Panc1 (cell line): Measurements from ENCODE around the gene MYF6. TPM values are rescaled to one million over a fixed set of nuclear protein-coding genes. Genes with fewer than 3 reads are reported as not detected.

Experiments
- ATAC-seq: fragments of 200-7000 bp; cut with Tn5 transposase; 2 replicates; pipeline ENCODE4 v1.9.1; 2020; ENCODE audit warnings: mild to moderate bottlenecking, moderate library complexity
- BruUV-seq: library from RNA; stranded (reverse); fragments of 400-500 nt; replicated peaks from 2 replicates; lab custom pipeline; 2021; lab: Mats Ljungman, UMichigan
- CTCF ChIA-PET: fragments of 300-600 bp; sonication (Branson Sonifier 250); formaldehyde crosslinking; loops from one replicate; lab custom pipeline; 2022; ENCODE audit warnings: antibody characterized with exemption; lab: Charles Lee
- POLR2A ChIA-PET: fragments of 300-600 bp; sonication (Branson Sonifier 250); formaldehyde crosslinking; loops from one replicate; lab custom pipeline; 2022; ENCODE audit warnings: antibody characterized with exemption; lab: Charles Lee
- DNase-seq: peaks from one replicate; pipeline ENCODE4 v3.0.0-alpha.2; 2010; ENCODE audit warnings: low read depth, low spot score
- H3K27ac ChIP-seq: 2 replicates; pipeline ENCODE4 v1.5.1; 2011; ENCODE audit warnings: mild to moderate bottlenecking, low read length, inconsistent platforms
- H3K27me3 ChIP-seq: fragments of 200-500 bp; sonication (Bioruptor generic); 2 replicates; pipeline ENCODE4 v1.6.0; 2014; ENCODE audit warnings: low read length, inconsistent platforms; ENCODE audit not compliant: control insufficient read depth, insufficient read depth
- H3K36me3 ChIP-seq: fragments of 200-500 bp; sonication (Bioruptor generic); 2 replicates; pipeline ENCODE4 v1.5.1; 2014; ENCODE audit warnings: inconsistent platforms, mild to moderate bottlenecking, low read length, moderate library complexity; ENCODE audit not compliant: control insufficient read depth, insufficient read depth
- H3K4me1 ChIP-seq: 2 replicates; pipeline ENCODE4 v1.5.1; 2011; ENCODE audit warnings: inconsistent platforms, mild to moderate bottlenecking, low read length, moderate library complexity; ENCODE audit not compliant: control insufficient read depth, insufficient read depth
- H3K4me3 ChIP-seq, 2 experiments: 2 replicates each; pipeline ENCODE4 v1.5.1; 2011 to 2012; ENCODE audit warnings: low read depth in 2 of 2, low read length in 2 of 2, mild to moderate bottlenecking in 2 of 2, inconsistent platforms in 1 of 2, moderate library complexity in 1 of 2
- H3K9me3 ChIP-seq: fragments of 200-500 bp; sonication (Bioruptor generic); 2 replicates; pipeline ENCODE4 v1.5.1; 2014; ENCODE audit warnings: low read depth, mild to moderate bottlenecking, inconsistent platforms, low read length, moderate library complexity; ENCODE audit not compliant: control insufficient read depth, insufficient read depth
- POLR2AphosphoS5 ChIP-seq: IDR thresholded peaks from 2 replicates; pipeline ENCODE4 v1.6.1; 2012; ENCODE audit warnings: mild to moderate bottlenecking, low read depth, low read length, moderate library complexity
- SIN3A ChIP-seq: IDR thresholded peaks from 2 replicates; pipeline ENCODE4 v1.6.1; 2012; ENCODE audit warnings: low read depth, mild to moderate bottlenecking, low read length, moderate library complexity, borderline replicate concordance; ENCODE audit not compliant: insufficient read depth
- TCF7L2 ChIP-seq: IDR thresholded peaks from 2 replicates; pipeline ENCODE4 v1.6.1; 2011; ENCODE audit warnings: mild to moderate bottlenecking, low read depth, low read length, inconsistent platforms
- in situ Hi-C: cut with HindIII; loops from 2 replicates; pipeline ENCODE4 v1.10.0; 2016; ENCODE audit warnings: low sequenced_read_pairs, low pct_unique_long_range_greater_than_20kb
- intact Hi-C: fragments of 100-400 bp; cut with micrococcal nuclease; formaldehyde crosslinking; loops from one replicate; pipeline ENCODE4 v1.10.0; 2022; ENCODE audit not compliant: unreplicated experiment
- total RNA-seq: library from RNA; stranded (reverse); gene quantifications from one replicate; pipeline ENCODE4 v1.2.1, GENCODE V29; 2021; ENCODE audit not compliant: unreplicated experiment
- TF ChIP-seq, protein P1 (sequence below): fragments of 450-650 bp; IDR thresholded peaks from 2 replicates; pipeline ENCODE4 v1.5.1; 2017; ENCODE audit warnings: mild to moderate bottlenecking
- TF ChIP-seq, protein P2 (sequence below), 2 experiments: IDR thresholded peaks; 2 replicates each; pipeline ENCODE4 v1.6.1; 2011 to 2012; ENCODE audit warnings: low read depth in 2 of 2, control low read depth in 1 of 2, low read length in 1 of 2, mild to moderate bottlenecking in 1 of 2, moderate library complexity in 1 of 2; ENCODE audit not compliant: insufficient read depth in 1 of 2

MYF6 gene
- total RNA-seq, 1 experiment from 2014 or later, result not detected

DNA sequence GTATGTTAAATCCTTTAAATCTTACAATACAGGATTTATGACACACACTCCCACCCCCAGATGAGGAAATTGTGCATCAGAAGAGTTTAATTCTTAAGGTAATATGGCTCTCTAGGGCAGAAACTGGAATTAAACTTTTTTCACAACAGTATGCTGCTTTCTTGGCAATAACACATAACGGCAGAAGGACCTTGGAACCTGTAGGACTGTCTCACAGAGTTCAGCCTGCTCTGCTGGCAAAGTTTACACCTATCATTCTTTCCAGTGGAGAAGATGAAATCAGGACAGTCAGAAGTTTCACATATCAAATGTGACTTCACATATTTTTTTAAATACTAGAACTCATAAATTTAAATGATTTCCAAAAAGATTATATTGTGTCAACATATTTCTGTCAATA lies 30.6 kb upstream of the MYF6 start:
- no TSS peak for BruUV-seq
- H3K27me3 ChIP-seq, result no peaks in the 10 kb centered on the region
- no peak overlapping the region for H3K4me3 ChIP-seq
- no peaks in the 10 kb centered on the region for H3K4me1 ChIP-seq
- DNase-seq (no peak), ATAC-seq (no peak)
- intact Hi-C loops, result no loop called here
- in situ Hi-C loops, result no loop called here
- H3K36me3 ChIP-seq, result no peaks in the 10 kb centered on the region
- H3K27ac ChIP-seq, result no peak overlapping the region
- ChIA-PET CTCF (no interaction called here), POLR2A (no interaction called here)
- TF ChIP-seq, protein P1, sequence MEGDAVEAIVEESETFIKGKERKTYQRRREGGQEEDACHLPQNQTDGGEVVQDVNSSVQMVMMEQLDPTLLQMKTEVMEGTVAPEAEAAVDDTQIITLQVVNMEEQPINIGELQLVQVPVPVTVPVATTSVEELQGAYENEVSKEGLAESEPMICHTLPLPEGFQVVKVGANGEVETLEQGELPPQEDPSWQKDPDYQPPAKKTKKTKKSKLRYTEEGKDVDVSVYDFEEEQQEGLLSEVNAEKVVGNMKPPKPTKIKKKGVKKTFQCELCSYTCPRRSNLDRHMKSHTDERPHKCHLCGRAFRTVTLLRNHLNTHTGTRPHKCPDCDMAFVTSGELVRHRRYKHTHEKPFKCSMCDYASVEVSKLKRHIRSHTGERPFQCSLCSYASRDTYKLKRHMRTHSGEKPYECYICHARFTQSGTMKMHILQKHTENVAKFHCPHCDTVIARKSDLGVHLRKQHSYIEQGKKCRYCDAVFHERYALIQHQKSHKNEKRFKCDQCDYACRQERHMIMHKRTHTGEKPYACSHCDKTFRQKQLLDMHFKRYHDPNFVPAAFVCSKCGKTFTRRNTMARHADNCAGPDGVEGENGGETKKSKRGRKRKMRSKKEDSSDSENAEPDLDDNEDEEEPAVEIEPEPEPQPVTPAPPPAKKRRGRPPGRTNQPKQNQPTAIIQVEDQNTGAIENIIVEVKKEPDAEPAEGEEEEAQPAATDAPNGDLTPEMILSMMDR, result no peak
- TF ChIP-seq SIN3A (no peak), POLR2AphosphoS5 (no peak), TCF7L2 (no peak)
- TF ChIP-seq, protein P2, sequence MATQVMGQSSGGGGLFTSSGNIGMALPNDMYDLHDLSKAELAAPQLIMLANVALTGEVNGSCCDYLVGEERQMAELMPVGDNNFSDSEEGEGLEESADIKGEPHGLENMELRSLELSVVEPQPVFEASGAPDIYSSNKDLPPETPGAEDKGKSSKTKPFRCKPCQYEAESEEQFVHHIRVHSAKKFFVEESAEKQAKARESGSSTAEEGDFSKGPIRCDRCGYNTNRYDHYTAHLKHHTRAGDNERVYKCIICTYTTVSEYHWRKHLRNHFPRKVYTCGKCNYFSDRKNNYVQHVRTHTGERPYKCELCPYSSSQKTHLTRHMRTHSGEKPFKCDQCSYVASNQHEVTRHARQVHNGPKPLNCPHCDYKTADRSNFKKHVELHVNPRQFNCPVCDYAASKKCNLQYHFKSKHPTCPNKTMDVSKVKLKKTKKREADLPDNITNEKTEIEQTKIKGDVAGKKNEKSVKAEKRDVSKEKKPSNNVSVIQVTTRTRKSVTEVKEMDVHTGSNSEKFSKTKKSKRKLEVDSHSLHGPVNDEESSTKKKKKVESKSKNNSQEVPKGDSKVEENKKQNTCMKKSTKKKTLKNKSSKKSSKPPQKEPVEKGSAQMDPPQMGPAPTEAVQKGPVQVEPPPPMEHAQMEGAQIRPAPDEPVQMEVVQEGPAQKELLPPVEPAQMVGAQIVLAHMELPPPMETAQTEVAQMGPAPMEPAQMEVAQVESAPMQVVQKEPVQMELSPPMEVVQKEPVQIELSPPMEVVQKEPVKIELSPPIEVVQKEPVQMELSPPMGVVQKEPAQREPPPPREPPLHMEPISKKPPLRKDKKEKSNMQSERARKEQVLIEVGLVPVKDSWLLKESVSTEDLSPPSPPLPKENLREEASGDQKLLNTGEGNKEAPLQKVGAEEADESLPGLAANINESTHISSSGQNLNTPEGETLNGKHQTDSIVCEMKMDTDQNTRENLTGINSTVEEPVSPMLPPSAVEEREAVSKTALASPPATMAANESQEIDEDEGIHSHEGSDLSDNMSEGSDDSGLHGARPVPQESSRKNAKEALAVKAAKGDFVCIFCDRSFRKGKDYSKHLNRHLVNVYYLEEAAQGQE (IDR thresholded peaks at IDR 0.05; ENCODE audit: insufficient read depth in 1 of 2, low read depth in 2 of 2, low read length in 1 of 2), result no peak
- H3K9me3 ChIP-seq, result no peaks in the 10 kb centered on the region

DNA sequence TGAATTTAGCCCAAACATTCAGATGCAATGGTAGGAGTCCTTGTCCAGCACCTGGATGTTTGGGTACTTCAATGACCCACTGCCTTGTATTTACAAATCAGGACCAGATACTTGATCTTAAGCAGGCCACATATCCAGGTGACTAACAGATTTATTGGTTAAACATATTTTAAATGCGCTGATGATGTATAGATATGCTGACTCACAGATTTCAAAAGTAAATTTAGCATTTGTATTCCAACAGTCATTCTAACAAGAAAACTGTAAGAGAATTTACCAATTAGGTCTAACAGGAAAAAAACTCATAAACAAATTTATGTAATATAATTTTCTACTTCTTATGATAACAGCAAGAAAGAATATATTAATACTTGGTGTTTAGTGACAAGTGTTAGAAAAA lies 29.4 kb upstream of the MYF6 start:
- Histone ChIP-seq H3K4me1 (no peaks in the 10 kb centered on the region), H3K4me3 (no peak overlapping the region), H3K27me3 (no peaks in the 10 kb centered on the region), H3K36me3 (no peaks in the 10 kb centered on the region), H3K9me3 (no peaks in the 10 kb centered on the region), H3K27ac (no peak overlapping the region)
- DNase-seq (no peak), ATAC-seq (no peak)
- ChIA-PET POLR2A (no interaction called here), CTCF (no interaction called here)
- intact Hi-C loops, result no loop called here
- in situ Hi-C loops, result no loop called here
- BruUV-seq, result no TSS peak
- TF ChIP-seq, protein P1, result no peak
- TF ChIP-seq POLR2AphosphoS5 (no peak), SIN3A (no peak), TCF7L2 (no peak)
- TF ChIP-seq, protein P2 (IDR thresholded peaks at IDR 0.05; ENCODE audit: insufficient read depth in 1 of 2, low read depth in 2 of 2, low read length in 1 of 2), result no peak
